ENCODE measurements around the gene TGFA.

The TGFA gene

DNA sequence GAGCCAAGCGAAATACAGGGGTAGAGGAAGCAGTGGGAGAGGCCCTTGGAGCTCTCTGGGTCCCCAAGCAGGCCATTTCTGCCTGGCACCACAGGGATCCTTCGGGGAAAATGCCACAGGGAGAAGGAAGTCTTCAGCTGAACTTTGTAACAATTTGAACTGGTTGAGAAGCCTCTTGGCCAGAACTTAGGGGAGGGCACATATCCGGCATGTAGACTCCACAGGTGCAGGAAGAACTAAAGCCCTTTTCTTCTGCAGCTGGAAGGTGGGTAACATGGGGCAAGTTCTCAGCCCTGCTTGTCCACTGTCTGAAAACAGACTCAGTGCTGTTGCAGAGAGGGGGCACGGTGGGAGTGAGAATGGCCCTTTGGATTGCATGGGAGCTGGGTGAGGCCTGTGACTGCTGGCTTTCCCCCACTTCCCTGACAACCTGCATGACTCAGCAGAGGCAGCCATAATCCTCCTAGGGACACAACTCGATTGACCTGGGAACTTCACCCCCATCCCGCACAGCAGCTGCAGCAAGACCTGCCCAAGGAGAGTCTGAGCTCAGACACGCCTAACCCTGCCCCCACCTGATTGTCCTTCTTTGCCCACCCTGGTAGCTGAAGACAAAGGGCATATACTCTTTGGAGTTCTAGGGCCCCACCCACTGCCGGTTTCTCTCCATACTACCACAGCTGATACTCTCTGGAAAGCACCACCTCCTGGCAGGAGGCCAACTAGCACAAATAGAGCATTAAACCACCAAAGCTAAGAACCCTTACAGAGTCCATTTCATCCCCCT is 150.2 kb downstream of the TGFA start:
- Mint-ChIP-seq H3K36me3 (ENCODE audit: low read depth) (no peaks in the 10 kb centered on the region), H3K27me3 (ENCODE audit: low read depth) (peaks cover 14% of the 10 kb centered on the region), H3K9me3 (no peaks in the 10 kb centered on the region), H3K27ac (no peak overlapping the region), H3K4me1 (ENCODE audit: low read depth) (no peaks in the 10 kb centered on the region), H3K4me3 (no peak overlapping the region)
- DNase-seq (ENCODE audit: low spot score): no peak

DNA sequence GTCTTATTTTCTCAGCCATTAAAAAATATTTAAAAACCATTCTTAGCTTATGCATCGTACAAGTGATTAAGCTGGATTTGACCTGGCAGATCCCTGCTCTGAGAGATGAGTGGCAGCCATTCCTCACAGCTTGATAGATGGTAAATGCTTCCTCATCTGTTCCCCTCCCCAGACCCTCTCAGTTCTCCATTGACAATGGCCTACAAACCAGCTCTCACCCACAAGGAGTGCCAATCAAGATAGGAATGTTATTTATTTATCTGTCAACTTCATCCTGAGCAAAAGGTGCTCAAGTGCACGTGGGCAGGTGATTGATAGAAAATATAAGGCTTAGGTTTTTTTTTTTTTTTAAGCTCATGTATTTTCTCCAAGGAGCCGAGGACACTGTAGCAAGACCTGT is 153.1 kb downstream of the TGFA start:
- H3K36me3 Mint-ChIP-seq (ENCODE audit: low read depth): no peaks in the 10 kb centered on the region
- peaks cover 20% of the 10 kb centered on the region for H3K27me3 Mint-ChIP-seq (ENCODE audit: low read depth)
- no peaks in the 10 kb centered on the region for H3K4me1 Mint-ChIP-seq (ENCODE audit: low read depth)
- DNase-seq (ENCODE audit: low spot score): no peak
- no peak overlapping the region for H3K27ac Mint-ChIP-seq
- no peaks in the 10 kb centered on the region for H3K9me3 Mint-ChIP-seq
- no peak overlapping the region for H3K4me3 Mint-ChIP-seq

DNA sequence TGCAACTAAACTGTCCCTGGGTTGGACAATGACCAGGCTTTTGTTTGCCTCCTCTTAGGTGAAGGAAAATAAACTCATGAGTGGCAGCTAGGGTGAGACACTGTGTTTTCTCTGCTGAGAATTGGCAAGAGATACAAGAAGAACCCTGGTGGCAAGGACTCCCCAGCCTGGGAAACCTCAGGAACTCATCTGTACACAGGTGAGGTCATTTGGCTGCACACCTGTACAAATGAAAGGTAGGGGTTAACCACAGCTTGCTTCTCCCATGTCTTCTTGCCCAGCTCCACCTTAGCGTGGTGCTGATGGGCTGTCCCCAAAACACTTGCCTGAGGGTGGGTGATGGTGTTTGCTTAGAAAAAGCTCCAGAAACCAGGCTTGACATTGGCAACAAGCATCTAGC is 154.6 kb downstream of the TGFA start:
- H3K36me3 Mint-ChIP-seq (ENCODE audit: low read depth): no peaks in the 10 kb centered on the region
- peaks cover 18% of the 10 kb centered on the region for H3K27me3 Mint-ChIP-seq (ENCODE audit: low read depth)
- no peak overlapping the region for H3K27ac Mint-ChIP-seq
- no peaks in the 10 kb centered on the region for H3K4me1 Mint-ChIP-seq (ENCODE audit: low read depth)
- H3K4me3 Mint-ChIP-seq: no peak overlapping the region
- H3K9me3 Mint-ChIP-seq: no peaks in the 10 kb centered on the region
- DNase-seq (ENCODE audit: low spot score): no peak

All from T-helper 2 cell treated with Interferon-gamma antibody and Interleukin-4, amounts not matched to agents 5 μg/mL and 100 μg/mL, for 36 hours (primary cell).